ENCODE measurements around the gene MPPED1. TPM values are rescaled to one million over a fixed set of nuclear protein-coding genes. Genes with fewer than 3 reads are reported as not detected.

Gene MPPED1
- total RNA-seq, 1 donor from 2014 or later = 0.18 TPM

- H3K4me3 Mint-ChIP-seq (ENCODE audit: unreplicated experiment) = no peak overlapping the region
- no peaks in the 10 kb centered on the region for H3K9me3 Mint-ChIP-seq (ENCODE audit: unreplicated experiment)
- H3K36me3 Mint-ChIP-seq (ENCODE audit: low read depth, unreplicated experiment) = no peaks in the 10 kb centered on the region
- no peak for TF ChIP-seq CTCF (IDR thresholded peaks at IDR 0.05; ENCODE audit: unreplicated experiment)
- no peak for DNase-seq (ENCODE audit: low spot score)
- no peak overlapping the region for H3K27ac Mint-ChIP-seq (ENCODE audit: unreplicated experiment)
- peaks cover 12% of the 10 kb centered on the region for H3K27me3 Mint-ChIP-seq (ENCODE audit: unreplicated experiment)
- H3K4me1 Mint-ChIP-seq (ENCODE audit: unreplicated experiment) = no peaks in the 10 kb centered on the region
Observed at GRCh38 chr22:43438666-43439347, 27.0 kb downstream of the MPPED1 start.

- Mint-ChIP-seq H3K4me3 (ENCODE audit: unreplicated experiment) (no peak overlapping the region), H3K27ac (ENCODE audit: unreplicated experiment) (no peak overlapping the region), H3K4me1 (ENCODE audit: unreplicated experiment) (no peaks in the 10 kb centered on the region), H3K9me3 (ENCODE audit: unreplicated experiment) (no peaks in the 10 kb centered on the region), H3K27me3 (ENCODE audit: unreplicated experiment) (peaks cover 14% of the 10 kb centered on the region), H3K36me3 (ENCODE audit: low read depth, unreplicated experiment) (no peaks in the 10 kb centered on the region)
- TF ChIP-seq CTCF (IDR thresholded peaks at IDR 0.05; ENCODE audit: unreplicated experiment) = no peak
- no peak for DNase-seq (ENCODE audit: low spot score)
Observed at GRCh38 chr22:43439368-43440103, 27.7 kb downstream of the MPPED1 start.

GRCh38 chr22:43440104-43440387 lies 28.2 kb downstream of the MPPED1 start:
- no peaks in the 10 kb centered on the region for H3K4me1 Mint-ChIP-seq (ENCODE audit: unreplicated experiment)
- no peak for TF ChIP-seq CTCF (IDR thresholded peaks at IDR 0.05; ENCODE audit: unreplicated experiment)
- H3K27ac Mint-ChIP-seq (ENCODE audit: unreplicated experiment) = no peak overlapping the region
- H3K9me3 Mint-ChIP-seq (ENCODE audit: unreplicated experiment) = no peaks in the 10 kb centered on the region
- no peak for DNase-seq (ENCODE audit: low spot score)
- no peaks in the 10 kb centered on the region for H3K36me3 Mint-ChIP-seq (ENCODE audit: low read depth, unreplicated experiment)
- H3K27me3 Mint-ChIP-seq (ENCODE audit: unreplicated experiment) = peaks cover 14% of the 10 kb centered on the region
- no peak overlapping the region for H3K4me3 Mint-ChIP-seq (ENCODE audit: unreplicated experiment)

GRCh38 chr22:43440556-43440955 lies 28.7 kb downstream of the MPPED1 start:
- H3K4me1 Mint-ChIP-seq (ENCODE audit: unreplicated experiment) = peaks cover 3% of the 10 kb centered on the region
- no peaks in the 10 kb centered on the region for H3K36me3 Mint-ChIP-seq (ENCODE audit: low read depth, unreplicated experiment)
- H3K27ac Mint-ChIP-seq (ENCODE audit: unreplicated experiment) = no peak overlapping the region
- H3K4me3 Mint-ChIP-seq (ENCODE audit: unreplicated experiment) = no peak overlapping the region
- no peak for DNase-seq (ENCODE audit: low spot score)
- no peak for TF ChIP-seq CTCF (IDR thresholded peaks at IDR 0.05; ENCODE audit: unreplicated experiment)
- H3K9me3 Mint-ChIP-seq (ENCODE audit: unreplicated experiment) = no peaks in the 10 kb centered on the region
- H3K27me3 Mint-ChIP-seq (ENCODE audit: unreplicated experiment) = peaks cover 10% of the 10 kb centered on the region

- no peak overlapping the region for H3K27ac Mint-ChIP-seq (ENCODE audit: unreplicated experiment)
- H3K4me3 Mint-ChIP-seq (ENCODE audit: unreplicated experiment) = no peak overlapping the region
- no peak for DNase-seq (ENCODE audit: low spot score)
- H3K36me3 Mint-ChIP-seq (ENCODE audit: low read depth, unreplicated experiment) = no peaks in the 10 kb centered on the region
- no peak for TF ChIP-seq CTCF (IDR thresholded peaks at IDR 0.05; ENCODE audit: unreplicated experiment)
- H3K27me3 Mint-ChIP-seq (ENCODE audit: unreplicated experiment) = peaks cover 8% of the 10 kb centered on the region
- H3K4me1 Mint-ChIP-seq (ENCODE audit: unreplicated experiment) = peaks cover 6% of the 10 kb centered on the region
- H3K9me3 Mint-ChIP-seq (ENCODE audit: unreplicated experiment) = no peaks in the 10 kb centered on the region
Observed at GRCh38 chr22:43441216-43441615, 29.4 kb downstream of the MPPED1 start.

All from endothelial cell (in vitro differentiated cells).